Kidney (tissue), 14 donors: ENCODE measurements around the gene ARF6. TPM values are rescaled to one million over a fixed set of nuclear protein-coding genes. Genes with fewer than 3 reads are reported as not detected.

Source experiments
- DNase-seq, 5 donors: peaks; one replicate each; pipeline ENCODE4 v3.0.0-alpha.2; 2013 to 2020
- FAIRE-seq: peaks from 2 replicates; lab custom pipeline; 2012; peaks lifted over from hg19 to GRCh38; lab: Jason Lieb, UNC
- H3K27ac ChIP-seq, 2 donors: one replicate each; pipeline ENCODE4 v1.7.0; 2013; ENCODE audit warnings: low read depth in 2 of 2, low read length in 2 of 2, inconsistent platforms in 1 of 2
- H3K27me3 ChIP-seq: one replicate; pipeline ENCODE4 v1.7.1; 2013; ENCODE audit warnings: low read length, inconsistent platforms; ENCODE audit not compliant: control insufficient read depth, insufficient read depth
- H3K36me3 ChIP-seq, 3 donors: one replicate each; pipeline versions ENCODE4 v1.7.0 to v1.7.1; 2013; ENCODE audit warnings: low read length in 3 of 3, control low read depth in 1 of 3, inconsistent platforms in 1 of 3; ENCODE audit not compliant: insufficient read depth in 3 of 3, control insufficient read depth in 2 of 3
- H3K4me1 ChIP-seq, 3 donors: one replicate each; pipeline versions ENCODE4 v1.7.0 to v1.7.1; 2013; ENCODE audit warnings: low read length in 3 of 3, inconsistent platforms in 1 of 3, low read depth in 1 of 3; ENCODE audit not compliant: control insufficient read depth in 2 of 3, insufficient read depth in 2 of 3
- H3K4me3 ChIP-seq, 3 donors: one replicate each; pipeline versions ENCODE4 v1.7.0 to v1.8.1; 2013; ENCODE audit warnings: low read length in 3 of 3, control low read depth in 1 of 3, inconsistent platforms in 1 of 3
- H3K9ac ChIP-seq, 3 donors: one replicate each; pipeline versions ENCODE4 v1.7.0 to v1.7.1; 2013; ENCODE audit warnings: low read length in 3 of 3, control low read depth in 1 of 3, inconsistent platforms in 1 of 3
- H3K9me3 ChIP-seq, 3 donors: one replicate each; pipeline versions ENCODE4 v1.7.0 to v1.7.1; 2013; ENCODE audit warnings: low read length in 3 of 3, control low read depth in 1 of 3, inconsistent platforms in 1 of 3; ENCODE audit not compliant: control insufficient read depth in 2 of 3, insufficient read depth in 1 of 3
- intact Hi-C: fragments of 100-400 bp; cut with DNase I; formaldehyde crosslinking; loops from one replicate; pipeline ENCODE4 v1.11.1; 2022
- polyA plus RNA-seq: library from polyadenylated mRNA; stranded (reverse); fragments of 350-450 nt; fragmentation: Illumina TruSeq; extraction: RNeasy Lipid Tissue Mini Kit (QIAGEN cat#74804); gene quantifications from one replicate; pipeline ENCODE4 v1.2.3, GENCODE V29; 2014; ENCODE audit warnings: low read depth, low replicate concordance; ENCODE audit not compliant: insufficient read depth
- total RNA-seq: library from RNA; stranded (reverse); fragmentation: NEBNext Ultra II Directional; extraction: Animal tissue kit (Norgen Biotek cat#: 25700); gene quantifications from one replicate; pipeline ENCODE4 v1.2.1, GENCODE V29; 2021
- TF ChIP-seq, protein P1 (sequence below): IDR thresholded peaks from 3 replicates; pipeline ENCODE4 v1.5.1; 2012; ENCODE audit warnings: mild to moderate bottlenecking, moderate library complexity, borderline replicate concordance; ENCODE audit not compliant: insufficient read depth; ENCODE audit errors: extremely low read depth
- donor health status: control.
- donor health status: control.
- donor health status: control.
- donor health status: control.
- donor health status: control.
- donor health status: DM: yes; HTN: yes; CAD: no.
- donor health status: Normal renal cell carcinoma (clear cell type).

Gene ARF6
- total and polyA plus RNA-seq, 2 donors from 2014 or later = 38.9 to 87.1 TPM

GRCh38 chr14:49851813-49852212 lies 41.1 kb upstream of the ARF6 start:
- Histone ChIP-seq H3K4me3 (peak overlapping the region; percentile 93 to 100 (median 99)), H3K36me3 (peaks cover 4 to 16% (median 4%) of the 10 kb centered on the region in 3 donors), H3K27me3 (no peaks in the 10 kb centered on the region), H3K4me1 (peaks cover 0 to 9% (median 0%) of the 10 kb centered on the region in 3 donors), H3K9me3 (no peaks in the 10 kb centered on the region), H3K9ac (peak overlapping the region; percentile 96 to 99 (median 99)), H3K27ac (no peak overlapping the region)
- FAIRE-seq = no peak
- TF ChIP-seq, protein P1, sequence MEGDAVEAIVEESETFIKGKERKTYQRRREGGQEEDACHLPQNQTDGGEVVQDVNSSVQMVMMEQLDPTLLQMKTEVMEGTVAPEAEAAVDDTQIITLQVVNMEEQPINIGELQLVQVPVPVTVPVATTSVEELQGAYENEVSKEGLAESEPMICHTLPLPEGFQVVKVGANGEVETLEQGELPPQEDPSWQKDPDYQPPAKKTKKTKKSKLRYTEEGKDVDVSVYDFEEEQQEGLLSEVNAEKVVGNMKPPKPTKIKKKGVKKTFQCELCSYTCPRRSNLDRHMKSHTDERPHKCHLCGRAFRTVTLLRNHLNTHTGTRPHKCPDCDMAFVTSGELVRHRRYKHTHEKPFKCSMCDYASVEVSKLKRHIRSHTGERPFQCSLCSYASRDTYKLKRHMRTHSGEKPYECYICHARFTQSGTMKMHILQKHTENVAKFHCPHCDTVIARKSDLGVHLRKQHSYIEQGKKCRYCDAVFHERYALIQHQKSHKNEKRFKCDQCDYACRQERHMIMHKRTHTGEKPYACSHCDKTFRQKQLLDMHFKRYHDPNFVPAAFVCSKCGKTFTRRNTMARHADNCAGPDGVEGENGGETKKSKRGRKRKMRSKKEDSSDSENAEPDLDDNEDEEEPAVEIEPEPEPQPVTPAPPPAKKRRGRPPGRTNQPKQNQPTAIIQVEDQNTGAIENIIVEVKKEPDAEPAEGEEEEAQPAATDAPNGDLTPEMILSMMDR = no peak
- intact Hi-C loops = no loop called here
- no peak for DNase-seq

DNA sequence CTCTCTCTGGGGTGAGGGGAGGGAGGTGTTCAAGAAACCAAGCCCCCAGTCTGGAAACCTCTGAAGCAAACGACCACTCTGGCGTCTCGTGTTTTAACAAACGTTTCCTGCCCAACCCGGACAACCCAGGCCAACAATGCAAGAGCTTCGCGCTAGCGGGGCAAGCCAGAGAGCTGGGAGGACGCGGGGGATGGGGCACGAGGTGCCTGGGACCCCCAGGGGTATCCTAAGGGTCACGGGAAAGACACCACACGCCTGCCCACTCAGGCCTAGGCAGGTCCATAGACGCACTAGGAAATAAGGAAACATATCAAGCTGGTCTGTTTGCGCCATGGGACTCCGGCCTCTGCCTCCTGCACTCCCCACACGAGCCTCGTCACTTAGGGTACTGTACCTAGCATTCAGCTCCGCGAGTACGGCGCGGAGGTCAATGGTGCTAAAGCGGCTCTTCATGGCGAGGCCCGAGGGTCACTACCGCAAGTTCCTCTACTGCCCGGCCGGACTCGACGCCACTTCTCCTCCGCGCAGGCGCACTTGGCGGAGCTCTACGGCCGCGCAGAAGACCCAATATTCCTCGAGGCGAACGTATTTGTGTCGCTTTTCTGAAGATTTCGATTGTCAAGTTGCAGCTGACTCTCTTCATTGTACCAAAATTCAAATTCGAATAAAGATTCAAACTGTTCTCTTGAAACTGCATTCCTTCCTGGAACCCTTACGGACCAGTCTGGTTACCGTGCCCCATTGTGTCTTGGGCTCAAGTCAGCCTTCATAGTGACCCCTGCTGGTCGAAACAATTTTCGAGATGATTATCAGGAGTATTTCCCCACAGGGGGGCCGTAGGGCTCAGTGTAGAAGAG lies 40.4 kb upstream of the ARF6 start, which contains the start of gene NEMF:
TSS of gene NEMF (minus strand) at position 488 of the 857 bp plus-strand sequence. CDS start at position 453, 35 bp downstream.
- H3K36me3 ChIP-seq = peaks cover 4 to 16% (median 4%) of the 10 kb centered on the region in 3 donors
- DNase-seq (peak; percentile 91 to 98 (median 94)), FAIRE-seq (no peak)
- peak within 1 kb of the TSS; percentile 96 to 99 (median 99) for H3K9ac ChIP-seq
- TF ChIP-seq, protein P1 = peak; percentile 66
- H3K27me3 ChIP-seq = no peaks in the 10 kb centered on the region
- no peaks in the 10 kb centered on the region for H3K9me3 ChIP-seq
- peaks cover 0 to 9% (median 0%) of the 10 kb centered on the region in 3 donors for H3K4me1 ChIP-seq
- peak within 1 kb of the TSS; percentile 92 for H3K27ac ChIP-seq
- peak within 1 kb of the TSS; percentile 93 to 100 (median 99) for H3K4me3 ChIP-seq
- intact Hi-C loops = no loop called here

DNA sequence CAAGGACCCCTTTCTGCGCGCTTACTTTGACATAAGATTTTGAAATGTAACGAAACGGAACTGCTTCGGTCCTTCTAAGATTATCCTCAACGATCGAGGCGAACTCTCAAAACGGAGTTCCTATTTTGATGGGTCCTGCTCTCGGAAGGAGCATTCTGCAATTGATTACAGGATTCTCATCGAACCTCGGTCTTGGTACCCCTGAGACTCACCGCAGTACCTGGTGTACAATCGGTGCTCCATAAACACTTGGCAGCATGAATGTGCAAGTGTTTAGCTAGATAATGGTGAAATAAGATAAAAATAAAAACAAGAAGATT lies 39.8 kb upstream of the ARF6 start:
- TF ChIP-seq, protein P1 = no peak
- Histone ChIP-seq H3K36me3 (peaks cover 4 to 16% (median 4%) of the 10 kb centered on the region in 3 donors), H3K4me3 (peak overlapping the region; percentile 93 to 100 (median 99)), H3K9me3 (no peaks in the 10 kb centered on the region), H3K27me3 (no peaks in the 10 kb centered on the region), H3K27ac (peak overlapping the region; percentile 92), H3K4me1 (peaks cover 0 to 9% (median 0%) of the 10 kb centered on the region in 3 donors), H3K9ac (peak overlapping the region; percentile 96 to 99 (median 99))
- FAIRE-seq (no peak), DNase-seq (no peak)
- intact Hi-C loops = no loop called here
